Measurements from ENCODE around the gene MAB21L4.

The MAB21L4 gene

DNA sequence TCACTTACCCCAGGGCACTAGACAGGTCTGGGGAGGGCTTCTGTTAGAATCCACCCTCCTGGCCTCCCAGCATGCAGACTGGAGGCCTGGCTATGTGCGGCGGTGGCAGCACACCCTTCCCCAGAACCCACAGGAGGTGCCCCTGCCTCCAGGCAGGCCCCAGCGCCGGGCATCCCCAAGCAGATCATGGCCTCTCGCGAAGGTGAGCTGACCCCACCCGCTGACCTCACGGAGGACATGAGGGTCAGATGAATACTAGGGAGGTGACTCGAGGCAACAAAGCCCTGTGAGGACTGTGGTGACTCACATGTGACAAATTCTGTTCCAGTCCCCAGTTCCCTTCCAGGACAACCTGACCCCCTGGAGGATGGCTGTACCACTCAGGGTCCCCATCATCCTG, 1.9 kb downstream of the MAB21L4 start:
- no peak for DNase-seq (ENCODE audit: low spot score)

DNA sequence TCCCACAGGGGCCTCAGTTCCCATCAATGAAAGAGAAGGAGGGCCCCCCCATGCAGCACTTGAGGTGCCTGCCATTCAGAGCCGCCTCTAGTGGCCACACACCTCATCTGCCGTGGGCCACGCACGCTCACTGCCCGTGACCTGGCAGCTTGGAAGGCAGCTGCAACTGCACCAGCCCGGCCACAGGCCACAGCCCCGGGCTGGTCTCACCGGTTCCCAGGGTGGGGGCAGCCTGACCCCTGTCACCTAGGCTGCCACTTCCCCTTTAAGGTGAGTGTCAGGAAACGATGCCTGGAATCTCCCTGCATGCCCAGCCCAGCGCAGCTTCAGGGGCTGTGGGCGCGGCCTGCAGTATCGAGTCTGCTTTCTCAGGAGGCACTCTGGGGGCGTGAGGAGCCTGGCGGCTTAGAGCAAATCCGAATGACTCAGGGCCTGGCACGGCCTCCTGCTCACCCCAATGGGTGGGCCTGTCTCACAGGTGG, 2.6 kb downstream of the MAB21L4 start:
- DNase-seq (ENCODE audit: low spot score) = no peak

DNA sequence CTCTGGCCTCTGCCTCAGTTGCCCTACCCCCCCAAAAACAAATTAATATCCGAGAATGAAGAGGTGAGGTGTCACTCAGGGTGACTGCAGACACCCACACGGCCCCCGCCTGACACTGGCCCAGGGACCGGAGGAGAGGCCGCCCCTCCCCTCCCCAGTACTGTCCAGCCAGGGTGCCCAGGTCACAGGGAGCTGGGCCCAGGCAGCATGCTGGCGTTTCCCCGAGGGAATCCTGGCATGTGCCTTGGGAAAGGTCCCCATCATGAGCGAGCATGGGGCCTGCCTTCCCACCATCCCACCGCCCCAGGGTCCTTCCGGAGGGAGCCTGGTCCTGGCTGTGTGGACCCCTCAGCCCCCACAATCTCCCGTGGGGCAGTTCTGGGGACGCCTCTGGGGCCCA, 3.0 kb downstream of the MAB21L4 start:
- DNase-seq (ENCODE audit: low spot score) = no peak

DNA sequence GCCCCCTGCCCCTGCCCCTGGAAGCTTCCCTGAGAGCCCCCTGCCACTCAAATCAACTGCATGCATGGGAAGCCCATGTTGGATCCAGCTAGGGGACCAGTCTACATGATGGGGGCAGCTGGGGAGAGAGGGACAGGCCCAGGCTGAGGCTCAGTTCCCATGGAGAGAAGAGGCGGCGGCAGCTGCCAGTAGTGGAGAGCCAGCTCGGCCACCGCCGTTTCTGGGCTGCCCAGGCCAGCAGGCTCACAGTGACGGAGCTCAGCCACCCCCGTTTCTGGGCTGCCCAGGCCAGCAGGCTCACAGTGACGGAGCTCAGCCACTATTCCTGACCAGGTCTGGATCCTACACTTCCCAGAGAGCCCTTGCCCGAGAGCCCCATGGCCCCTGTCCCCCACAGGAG, 3.6 kb downstream of the MAB21L4 start:
- DNase-seq (ENCODE audit: low spot score) = no peak

DNA sequence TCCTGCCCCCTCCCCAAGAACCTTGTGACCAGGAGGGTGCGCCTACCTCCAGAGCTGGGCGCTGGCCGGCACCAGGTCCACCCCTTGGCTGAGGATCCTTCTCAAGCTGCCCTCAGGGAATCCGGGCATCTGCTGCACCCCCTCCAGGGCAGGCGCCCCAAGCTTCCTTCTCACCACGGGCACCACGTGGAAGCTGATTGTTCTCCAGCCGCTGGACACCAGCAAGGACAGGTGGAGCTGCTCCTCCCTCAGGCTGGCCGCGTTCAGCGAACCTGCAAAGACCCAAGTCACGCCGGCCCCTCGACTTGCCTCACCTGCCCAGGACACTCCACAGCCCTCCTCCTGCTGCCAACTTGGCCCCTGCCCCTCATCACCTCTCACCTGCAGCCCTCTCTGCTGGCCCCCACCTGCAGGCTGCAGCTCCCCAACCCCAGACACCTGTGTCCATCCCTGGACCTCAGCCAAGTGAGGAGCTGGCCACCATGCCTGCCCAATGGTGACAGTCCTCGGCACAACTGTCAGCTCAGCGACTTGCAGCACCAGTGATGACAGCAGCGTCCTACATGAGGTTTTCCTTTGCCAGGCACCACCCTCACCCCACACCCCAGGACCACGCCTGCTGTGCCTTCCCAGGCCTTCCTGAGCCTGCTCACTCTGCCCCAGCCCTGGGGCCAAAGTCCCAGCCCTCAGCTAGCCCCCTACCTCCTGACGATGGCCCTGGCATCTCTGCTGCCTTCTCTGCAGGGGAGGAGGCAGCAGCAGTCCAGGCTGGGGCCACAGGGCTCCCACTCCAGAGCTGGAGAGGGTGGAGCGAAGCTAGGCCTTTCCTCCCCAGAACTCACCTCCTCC, 4.2 kb downstream of the MAB21L4 start:
- DNase-seq (ENCODE audit: low spot score) = no peak

DNA sequence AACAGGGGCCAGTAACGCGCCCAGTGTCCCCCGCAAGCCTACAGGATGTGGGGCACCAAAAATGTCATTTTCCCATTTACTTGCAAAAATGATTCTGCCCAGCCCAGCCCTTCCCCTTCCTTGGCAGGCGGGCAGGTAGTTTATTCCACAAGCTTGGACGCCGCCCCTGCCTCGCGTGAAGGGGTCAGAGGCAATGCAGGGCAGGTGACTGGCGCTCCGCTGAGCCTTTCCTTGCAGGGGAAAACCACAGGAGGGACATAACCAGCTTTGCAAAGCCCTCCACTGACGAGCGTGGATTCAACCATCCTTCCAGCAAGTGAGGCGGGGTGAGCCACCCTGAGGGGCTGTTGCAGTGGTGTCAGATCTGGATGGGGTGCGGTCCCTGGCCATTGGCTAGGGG, 5.3 kb downstream of the MAB21L4 start:
- no peak for DNase-seq (ENCODE audit: low spot score)

DNA sequence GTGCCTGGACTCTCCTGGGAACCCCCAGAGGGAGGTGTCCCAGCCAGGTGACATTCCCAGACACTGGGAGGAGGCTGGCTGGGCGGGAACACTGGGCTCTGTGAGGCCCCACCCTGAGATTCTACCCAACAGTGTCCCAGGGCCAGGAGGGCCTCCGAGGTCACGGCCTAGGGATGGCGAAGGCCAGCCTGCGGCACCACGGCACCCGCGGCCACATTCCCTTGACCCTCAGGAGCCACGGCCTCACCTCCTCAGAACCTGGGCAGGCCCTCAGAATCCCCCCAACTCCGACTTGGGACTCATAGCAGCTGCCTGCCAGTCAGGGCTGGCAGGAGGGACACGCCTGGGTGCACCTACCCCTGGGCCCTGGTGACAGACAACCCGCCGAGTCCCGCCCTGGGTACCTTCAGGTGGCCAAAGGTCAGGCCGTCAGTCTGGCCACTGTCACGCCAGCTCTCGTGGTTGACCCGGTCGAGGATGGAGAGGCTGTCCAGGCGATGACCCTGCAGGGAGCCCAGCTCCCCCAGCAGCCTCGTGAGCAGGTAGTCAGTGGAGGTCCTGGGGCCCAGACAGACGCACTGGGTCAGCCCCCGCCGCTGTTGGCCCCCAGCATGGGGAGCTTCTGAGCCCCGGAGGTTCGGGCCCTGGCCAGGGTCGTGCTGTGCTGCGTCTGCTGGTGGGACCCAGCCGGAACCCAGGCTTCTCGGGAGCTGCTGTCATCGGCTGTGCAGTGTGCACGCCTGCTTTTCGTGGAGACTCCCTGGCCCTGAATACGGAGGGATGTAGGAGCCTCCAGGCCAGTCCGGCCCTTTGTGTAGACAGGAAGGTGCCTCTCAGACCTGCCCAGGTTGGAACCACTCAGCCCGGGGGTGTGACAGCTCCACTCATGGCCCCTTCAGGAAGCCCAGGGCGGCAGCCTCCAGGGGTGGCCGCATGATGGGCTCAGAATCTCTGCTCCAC, 6.1 kb downstream of the MAB21L4 start:
- DNase-seq (ENCODE audit: low spot score) = no peak

DNA sequence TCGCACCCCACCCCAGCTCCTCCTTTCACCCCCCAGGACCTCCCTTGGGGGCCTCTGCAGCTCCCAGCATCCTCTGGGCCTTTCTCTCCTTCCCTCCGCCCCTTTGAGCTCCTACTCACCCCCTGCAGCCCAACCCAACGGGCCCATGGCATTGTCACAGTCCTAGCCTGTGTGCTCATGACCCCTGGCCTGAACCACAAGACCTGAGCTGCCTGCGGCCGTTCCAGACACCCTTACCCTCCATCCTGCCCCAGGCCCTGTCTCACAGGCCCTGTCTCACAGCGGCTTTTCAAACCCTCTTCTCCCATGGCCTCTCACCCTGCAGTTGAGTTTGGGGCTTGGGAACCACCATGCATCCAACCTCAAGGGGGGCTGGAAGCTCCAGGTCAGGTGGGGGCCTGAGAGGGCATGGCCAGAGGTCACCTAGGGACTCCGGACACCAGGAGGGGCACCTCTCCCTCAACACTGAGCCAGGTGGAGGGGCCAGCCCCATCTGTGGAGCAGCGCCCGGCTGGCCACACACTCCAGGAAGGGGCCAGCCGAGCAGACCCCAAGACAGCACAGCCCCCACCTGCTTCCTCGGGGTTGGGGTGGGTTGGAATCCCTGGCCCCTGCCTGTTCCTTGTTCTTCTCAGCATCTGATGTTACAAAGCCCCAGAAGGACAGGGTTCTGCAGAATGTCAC, 6.9 kb downstream of the MAB21L4 start:
- no peak for DNase-seq (ENCODE audit: low spot score)

DNA sequence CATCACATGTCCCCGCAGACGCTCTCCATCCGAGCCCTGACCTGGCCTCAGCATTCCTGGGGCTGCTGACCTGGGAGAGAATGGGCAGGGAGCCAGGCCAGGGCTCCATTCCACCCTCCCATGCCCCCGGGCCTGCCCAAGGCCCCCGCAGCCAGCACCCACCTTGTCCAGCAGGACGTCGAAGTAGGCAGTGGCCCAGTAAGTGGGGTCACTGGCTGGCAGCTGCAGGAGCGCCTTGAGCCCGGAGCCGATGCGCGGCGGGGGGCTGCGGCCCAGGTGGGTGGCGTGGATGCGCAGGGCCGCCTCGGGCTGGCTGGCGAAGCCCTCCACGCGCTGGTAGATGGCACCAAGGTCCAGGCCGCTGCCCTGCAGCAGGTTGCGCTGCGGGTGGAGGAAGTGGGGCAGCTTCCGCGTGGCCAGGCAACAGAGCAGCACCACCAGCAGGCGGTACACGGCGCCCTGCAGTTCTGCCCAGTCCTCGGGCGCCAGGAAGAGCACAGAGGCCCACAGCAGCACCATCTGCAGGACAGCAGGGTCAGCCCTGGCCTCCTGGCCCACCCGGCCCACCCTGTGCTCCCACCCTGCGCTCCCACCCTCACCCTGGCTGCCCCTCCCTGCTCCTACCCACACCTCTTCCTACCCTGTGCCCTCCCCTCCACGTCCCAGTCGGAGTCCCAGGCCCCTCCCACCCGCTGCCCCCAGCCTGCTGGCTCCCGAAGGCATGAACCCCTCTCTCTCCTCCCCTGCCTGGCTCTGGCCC, 7.6 kb downstream of the MAB21L4 start:
- DNase-seq (ENCODE audit: low spot score) = no peak

DNA sequence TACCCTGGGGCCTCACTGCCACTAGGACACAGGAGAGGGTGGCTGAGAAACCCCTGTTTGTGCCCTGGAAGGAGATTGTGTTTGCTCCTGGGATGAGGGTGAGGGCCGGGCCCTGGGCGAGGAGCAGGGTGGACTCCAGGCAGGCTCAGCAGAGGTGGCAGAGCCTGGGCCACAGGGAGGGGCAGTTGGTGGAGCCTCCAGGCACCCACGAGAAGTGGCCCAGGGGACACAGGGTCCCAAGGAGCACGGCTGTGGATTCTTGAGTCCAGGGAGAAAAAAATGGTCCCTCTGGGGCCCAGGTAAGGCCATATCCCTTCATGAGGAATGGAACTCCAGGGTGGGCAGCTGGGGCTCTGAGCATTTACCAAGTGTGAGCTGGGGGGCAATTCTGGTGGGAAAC, 8.3 kb downstream of the MAB21L4 start:
- no peak for DNase-seq (ENCODE audit: low spot score)

DNA sequence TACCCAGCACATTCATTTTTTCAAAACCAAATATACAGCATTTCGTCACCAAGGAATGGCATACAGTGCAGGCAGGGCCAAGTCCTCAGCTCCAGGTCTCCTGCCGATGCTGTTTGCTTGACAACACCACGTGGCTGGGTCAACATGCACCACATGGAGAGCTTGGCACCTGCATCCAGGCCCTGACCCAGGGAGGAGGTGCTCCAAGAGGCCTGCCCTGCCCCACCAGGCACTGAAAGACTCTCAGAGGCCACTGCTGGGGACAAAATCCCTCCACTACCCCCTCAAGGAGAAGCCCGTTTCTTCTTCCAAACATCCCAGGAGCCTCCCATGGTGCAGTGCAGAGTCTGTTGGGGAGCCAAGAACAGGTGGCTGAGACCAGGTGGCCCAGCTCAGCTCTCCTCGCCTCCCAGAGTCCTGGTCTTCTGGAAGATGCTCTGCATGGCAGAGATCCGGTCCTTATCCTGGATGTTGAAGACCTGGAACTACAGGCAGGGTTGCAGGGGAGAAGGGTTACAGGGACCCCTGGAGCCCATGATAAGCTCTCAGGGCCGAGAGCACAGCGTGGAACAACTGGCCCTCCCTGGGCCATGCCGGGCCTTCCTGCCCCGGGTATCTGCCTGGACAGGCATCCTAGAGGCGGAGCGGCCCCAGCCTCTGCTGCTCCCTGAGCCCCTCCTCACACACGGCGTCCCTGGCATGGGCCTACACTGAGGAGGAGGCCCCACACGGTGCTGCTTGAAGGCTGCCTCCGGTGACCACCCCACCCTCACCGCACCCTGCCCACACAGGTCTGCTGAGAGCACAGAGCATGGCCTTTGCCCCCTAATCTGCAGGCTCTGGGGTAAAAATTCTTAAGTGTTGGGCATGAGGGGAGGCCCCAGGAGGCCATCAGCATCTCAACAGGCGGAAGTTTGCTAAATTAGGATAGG, 9.0 kb downstream of the MAB21L4 start:
- no peak for DNase-seq (ENCODE audit: low spot score)

DNA sequence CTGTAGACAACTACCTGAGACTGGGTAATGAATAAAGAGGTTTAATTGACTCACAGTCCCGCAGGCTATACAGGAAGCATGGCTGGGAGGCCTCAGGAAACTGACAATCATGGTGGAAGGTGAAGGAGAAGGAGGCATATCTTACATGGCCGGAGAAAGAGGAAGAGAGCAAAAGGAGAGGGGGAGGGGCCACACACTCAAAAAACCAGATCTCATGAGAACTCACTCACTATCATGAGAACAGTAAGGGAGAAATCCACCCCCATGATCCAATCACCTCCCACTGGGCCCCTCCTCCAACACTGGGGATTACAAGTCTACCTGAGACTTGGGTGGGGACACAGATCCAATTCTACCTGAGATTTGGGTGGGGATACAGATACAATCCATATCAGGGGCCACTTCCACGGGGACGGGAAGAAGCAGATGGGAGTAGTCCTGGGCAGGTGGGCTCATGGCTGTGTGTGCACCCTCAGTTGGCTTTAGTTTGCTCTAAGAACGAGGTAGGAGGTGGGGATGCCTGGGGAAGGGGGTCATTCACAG, 9.9 kb downstream of the MAB21L4 start:
- DNase-seq (ENCODE audit: low spot score) = no peak

DNA sequence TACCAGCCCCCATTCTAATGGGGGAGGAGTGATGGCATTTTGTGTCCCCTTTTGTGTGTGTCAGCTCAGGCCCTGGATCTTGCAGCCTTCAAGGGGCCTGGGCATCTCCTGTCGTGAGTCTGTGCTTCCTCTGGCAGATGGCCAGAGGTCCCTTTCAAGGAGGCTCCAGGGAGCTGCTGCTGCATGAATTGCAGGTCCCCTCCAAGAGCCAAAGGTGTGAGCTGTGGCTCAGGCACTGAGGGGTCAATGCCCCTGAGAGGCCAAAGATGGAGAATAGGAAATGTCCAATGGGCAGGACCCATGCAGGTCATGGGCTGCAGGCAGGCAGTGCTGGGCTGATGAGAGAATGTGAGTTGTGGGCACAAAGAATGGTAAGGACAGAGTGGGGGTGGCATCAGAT, 10.4 kb downstream of the MAB21L4 start:
- DNase-seq (ENCODE audit: low spot score) = no peak

DNA sequence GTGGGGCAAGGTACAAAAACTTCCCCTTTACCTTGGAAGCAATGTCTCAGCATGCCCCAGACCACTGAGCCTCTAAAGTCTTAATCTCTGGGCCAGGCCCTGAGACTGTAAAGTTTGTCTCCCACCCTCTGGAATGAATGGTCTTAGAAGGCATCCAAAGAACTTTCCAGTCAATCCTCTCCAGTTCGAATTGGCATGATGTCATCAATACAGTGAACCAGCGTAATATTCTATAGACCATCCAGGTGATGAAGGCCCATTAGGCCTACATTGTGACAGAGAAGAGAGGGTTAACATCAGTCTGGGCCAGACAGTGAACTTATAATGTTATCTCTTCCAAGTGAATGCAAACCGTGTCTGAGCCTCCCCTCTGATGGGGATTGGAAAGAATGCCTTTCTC, 11.2 kb downstream of the MAB21L4 start:
- DNase-seq (ENCODE audit: low spot score) = no peak

DNA sequence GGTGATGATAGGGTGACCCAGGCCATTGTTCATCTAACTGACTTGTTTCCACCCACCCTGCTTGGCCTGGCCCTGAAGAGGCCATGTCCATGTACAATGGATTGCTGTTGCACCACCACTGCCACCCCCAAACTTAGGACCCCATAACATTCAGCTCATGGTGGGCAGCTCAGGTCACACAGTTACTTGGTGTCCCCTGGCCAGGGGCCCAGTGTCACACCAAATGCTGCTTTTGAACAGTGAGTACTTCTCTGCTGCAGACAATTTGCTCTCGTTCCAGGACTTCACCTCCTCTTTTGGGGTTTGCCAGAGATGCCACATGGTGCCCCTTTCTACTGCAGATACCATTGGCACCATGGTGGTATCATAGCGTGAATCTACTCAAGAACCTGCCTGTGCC, 11.7 kb downstream of the MAB21L4 start:
- no peak for DNase-seq (ENCODE audit: low spot score)

DNA sequence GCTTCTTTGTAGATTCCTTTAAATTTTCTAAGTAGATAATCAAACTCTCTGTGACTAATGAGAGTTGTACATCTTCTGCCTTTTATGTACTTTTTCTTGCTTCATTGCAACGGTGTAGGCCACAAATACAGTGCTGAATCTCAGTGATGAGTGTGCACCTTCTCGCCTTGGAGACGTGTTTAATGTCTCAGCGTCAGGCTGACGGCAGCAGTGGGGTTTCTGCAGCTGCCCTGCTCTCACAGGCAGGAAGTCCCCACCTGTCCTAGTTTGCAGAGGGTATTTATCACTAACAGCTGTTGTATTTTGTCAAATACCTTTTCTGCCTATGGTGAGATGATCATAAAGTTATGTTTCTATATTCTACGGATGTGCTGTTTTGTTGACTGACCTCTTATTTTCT, 14.0 kb downstream of the MAB21L4 start:
- DNase-seq (ENCODE audit: low spot score) = no peak

DNA sequence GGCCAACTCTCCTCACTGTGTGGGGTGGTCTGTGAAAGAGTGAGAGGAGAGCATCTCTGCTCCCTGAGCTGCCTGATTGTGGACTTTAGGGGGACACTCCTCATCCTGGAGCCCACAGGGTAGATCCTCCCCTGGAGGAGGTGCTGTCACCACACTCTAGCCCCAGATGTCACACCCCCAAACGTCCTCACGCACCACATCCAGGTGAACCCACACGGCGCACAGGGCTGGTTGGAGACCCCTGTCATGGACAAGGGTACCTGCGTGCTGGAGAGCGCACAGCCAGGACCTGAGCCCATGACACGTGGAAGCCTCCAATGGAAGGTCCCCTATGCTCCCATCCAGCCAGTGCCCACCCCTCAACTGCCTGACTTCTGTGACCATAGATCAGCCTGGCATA, 16.9 kb downstream of the MAB21L4 start:
- no peak for DNase-seq (ENCODE audit: low spot score)

DNA sequence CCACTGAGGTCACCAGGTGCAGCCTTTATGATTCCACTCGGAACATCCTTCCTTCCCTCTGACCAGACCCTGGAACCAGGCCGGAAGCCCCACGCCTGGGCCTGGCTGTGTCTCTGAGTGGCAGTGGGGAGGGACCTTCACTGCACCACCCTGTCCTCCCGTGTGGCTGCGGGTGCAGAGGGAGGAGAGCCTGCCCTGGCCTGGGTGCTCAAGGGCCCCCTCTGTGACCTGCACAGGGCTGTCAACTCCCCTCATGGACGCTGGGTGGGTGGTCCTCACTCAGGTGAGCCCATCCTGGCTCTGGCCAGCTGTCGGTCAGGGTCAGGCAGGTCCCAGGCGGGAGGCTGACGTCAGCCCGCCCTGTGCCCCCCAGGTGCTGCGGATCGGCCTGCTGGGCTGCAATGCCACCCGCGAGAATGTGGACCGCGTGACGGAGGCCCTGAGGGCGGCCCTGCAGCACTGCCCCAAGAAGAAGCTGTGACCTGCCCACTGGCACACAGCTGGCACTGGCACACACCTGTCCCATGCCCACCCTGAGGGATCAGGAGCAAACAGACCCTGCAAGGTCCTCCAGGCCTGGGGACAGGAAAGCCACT, 17.5 kb downstream of the MAB21L4 start:
- no peak for DNase-seq (ENCODE audit: low spot score)

DNA sequence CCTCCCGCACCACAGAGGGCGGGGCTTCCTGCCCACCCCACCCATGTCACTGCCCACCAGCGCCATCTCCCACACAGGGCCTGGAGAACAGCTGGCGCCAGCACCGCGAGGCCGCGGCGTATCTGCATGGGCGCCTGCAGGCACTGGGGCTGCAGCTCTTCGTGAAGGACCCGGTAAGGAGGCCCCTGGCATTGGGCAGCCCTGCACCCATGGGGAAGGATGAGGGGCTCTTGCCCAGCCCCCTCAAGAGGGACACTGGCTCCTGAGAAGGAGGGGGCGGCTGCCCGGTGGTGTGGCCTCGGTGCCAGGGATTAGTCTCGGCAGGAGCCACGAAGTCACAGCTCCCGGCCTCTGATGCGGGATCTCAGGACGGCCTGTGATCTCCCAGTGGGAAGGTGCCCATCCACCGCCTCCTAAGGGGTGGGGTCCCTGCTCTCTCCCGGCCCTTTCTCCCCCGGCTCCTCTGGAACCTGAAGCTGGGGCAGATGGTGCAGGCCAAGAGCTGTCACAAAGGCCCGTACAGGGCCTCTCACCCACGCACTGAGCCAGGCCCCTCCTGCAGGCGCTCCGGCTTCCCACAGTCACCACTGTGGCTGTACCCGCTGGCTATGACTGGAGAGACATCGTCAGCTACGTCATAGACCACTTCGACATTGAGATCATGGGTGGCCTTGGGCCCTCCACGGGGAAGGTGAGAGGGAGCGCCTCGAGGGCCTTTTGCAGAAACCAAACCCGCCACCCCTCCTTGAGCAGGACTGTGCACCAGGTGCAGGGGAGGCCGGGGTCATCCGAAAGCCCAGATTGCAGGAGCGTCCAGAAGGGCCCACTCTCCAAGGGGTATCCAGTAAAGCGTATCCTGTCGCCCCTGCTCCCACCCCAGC, 18.3 kb downstream of the MAB21L4 start:
- no peak for DNase-seq (ENCODE audit: low spot score)
